Lower leg skin (tissue), 4 donors: Measurements from ENCODE around the gene DPYSL5. TPM values are rescaled to one million over a fixed set of nuclear protein-coding genes. Genes with fewer than 3 reads are reported as not detected.
A peak's percentile ranks its signal among the peaks of the same experiment; 100 is the strongest.

Experiments
- DNase-seq, 2 donors: peaks; one replicate each; pipeline ENCODE4 v3.0.0-alpha.2; 2019; ENCODE audit warnings: low spot score in 2 of 2
- H3K4me3 ChIP-seq: fragments of 200-600 bp; sonication (generic); 2 replicates; pipeline ENCODE4 v1.5.1; 2017; ENCODE audit warnings: mild to moderate bottlenecking, low read depth; ENCODE audit not compliant: poor library complexity, severe bottlenecking
- CTCF ChIP-seq, 3 donors: fragments of 450-650 bp; IDR thresholded peaks; one replicate each; pipeline ENCODE4 v1.5.1; 2016; ENCODE audit warnings: antibody characterized with exemption in 3 of 3, mild to moderate bottlenecking in 3 of 3, moderate library complexity in 2 of 3
- POLR2A ChIP-seq, 2 donors: fragments of 450-650 bp; IDR thresholded peaks; one replicate each; pipeline ENCODE4 v1.6.1; 2016 to 2017; ENCODE audit warnings: antibody characterized with exemption in 2 of 2, mild to moderate bottlenecking in 1 of 2, moderate library complexity in 1 of 2
- WGBS, 2 donors: methylation state at CpG; one replicate each; pipeline ENCODE4 v1.1.5; 2018; 5-methylcytosine and 5-hydroxymethylcytosine counted together
- intact Hi-C: fragments of 100-400 bp; cut with DNase I; formaldehyde crosslinking; loops from one replicate; pipeline ENCODE4 v1.15.0; 2023; ENCODE audit warnings: low total_unique reads
- total RNA-seq, 4 donors: library from RNA; depleted of rRNA; stranded (reverse); fragments of >200 nt; gene quantifications; one replicate each; pipeline ENCODE4 v1.1.0, GENCODE V29; 2016

DPYSL5 gene
- total RNA-seq, 4 donors from 2014 or later, result not detected

- DNase-seq, result no peak
- WGBS, 2 donors, result 68 to 76% methylated on average over 2 of the region's 2 CpGs
- intact Hi-C loops, result no loop called here
- H3K4me3 ChIP-seq, result no peak overlapping the region
- TF ChIP-seq CTCF (IDR thresholded peaks at IDR 0.05) (no peak), POLR2A (IDR thresholded peaks at IDR 0.05) (no peak)
Measured at GRCh38 chr2:26977012-26977411, 129.1 kb downstream of the DPYSL5 start.

GRCh38 chr2:26978061-26978596 is 130.2 kb downstream of the DPYSL5 start:
- no peak overlapping the region for H3K4me3 ChIP-seq
- no peak for TF ChIP-seq CTCF (IDR thresholded peaks at IDR 0.05)
- no peak for TF ChIP-seq POLR2A (IDR thresholded peaks at IDR 0.05)
- 52 to 56% methylated on average over 4 of the region's 4 CpGs for WGBS, 2 donors
- peak in 1 of 2 donors; percentile 84 for DNase-seq
- intact Hi-C loops, result no loop called here

- H3K4me3 ChIP-seq, result no peak overlapping the region
- no peak for TF ChIP-seq POLR2A (IDR thresholded peaks at IDR 0.05)
- no peak for TF ChIP-seq CTCF (IDR thresholded peaks at IDR 0.05)
- 60 to 78% methylated on average over 2 of the region's 2 CpGs for WGBS, 2 donors
- no peak for DNase-seq
- intact Hi-C loops, result no loop called here
Measured at GRCh38 chr2:26979741-26980140, 131.8 kb downstream of the DPYSL5 start.

- TF ChIP-seq CTCF (IDR thresholded peaks at IDR 0.05) (no peak), POLR2A (IDR thresholded peaks at IDR 0.05) (no peak)
- WGBS, 2 donors, result 80 to 81% methylated on average over 2 of the region's 2 CpGs
- no peak overlapping the region for H3K4me3 ChIP-seq
- intact Hi-C loops, result no loop called here
- peak in 1 of 2 donors; percentile 31 for DNase-seq
Measured at GRCh38 chr2:26980971-26981370, 133.0 kb downstream of the DPYSL5 start.

GRCh38 chr2:26982102-26982742 is 134.3 kb downstream of the DPYSL5 start:
- intact Hi-C loops, result no loop called here
- 37 to 50% methylated on average over 2 of the region's 2 CpGs for WGBS, 2 donors
- no peak overlapping the region for H3K4me3 ChIP-seq
- DNase-seq, result peak; percentile 51 to 85
- TF ChIP-seq CTCF (IDR thresholded peaks at IDR 0.05), result no peak
- TF ChIP-seq POLR2A (IDR thresholded peaks at IDR 0.05), result no peak

- peak in 1 of 2 donors; percentile 29 for DNase-seq
- intact Hi-C loops, result no loop called here
- 83 to 84% methylated on average over 3 of the region's 3 CpGs for WGBS, 2 donors
- TF ChIP-seq POLR2A (IDR thresholded peaks at IDR 0.05) (no peak), CTCF (IDR thresholded peaks at IDR 0.05) (no peak)
- H3K4me3 ChIP-seq, result no peak overlapping the region
Measured at GRCh38 chr2:26983746-26984145, 135.8 kb downstream of the DPYSL5 start.
